Esophagus muscularis mucosa (tissue), 4 donors: ENCODE measurements around the gene PLPPR1. TPM values are rescaled to one million over a fixed set of nuclear protein-coding genes. Genes with fewer than 3 reads are reported as not detected.
"Not testable (repeated sequence)": the region's sequence is repeated elsewhere in the genome, so short reads cannot be mapped to it uniquely, and the experiment has no call there.

Experiments used
- DNase-seq: peaks from one replicate; pipeline ENCODE4 v3.0.0-alpha.2; 2017; ENCODE audit errors: extremely low spot score
- H3K27ac ChIP-seq, 4 donors: fragments of 200-600 bp; sonication (generic); replicated peaks in 1 of 4; 1 replicate in 3 of 4; 2 replicates in 1 of 4; pipeline ENCODE4 v1.5.1; 2016 to 2019; ENCODE audit warnings: mild to moderate bottlenecking in 1 of 4
- H3K27me3 ChIP-seq, 4 donors: fragments of 200-600 bp; sonication (generic); one replicate each; pipeline versions ENCODE4 v1.5.1 to v1.6.0; 2016 to 2019
- H3K36me3 ChIP-seq, 4 donors: fragments of 200-600 bp; sonication (generic); one replicate each; pipeline ENCODE4 v1.5.1; 2016 to 2019
- H3K4me1 ChIP-seq, 4 donors: fragments of 200-600 bp; sonication (generic); one replicate each; pipeline ENCODE4 v1.5.1; 2016 to 2019
- H3K4me3 ChIP-seq, 4 donors: fragments of 200-600 bp; sonication (generic); 1 replicate in 2 of 4; 2 replicates in 2 of 4; pipeline ENCODE4 v1.5.1; 2016 to 2019; ENCODE audit warnings: mild to moderate bottlenecking in 4 of 4, moderate library complexity in 1 of 4
- H3K9me3 ChIP-seq, 4 donors: fragments of 200-600 bp; sonication (generic); 1 replicate in 3 of 4; 2 replicates in 1 of 4; pipeline ENCODE4 v1.5.1; 2016 to 2019
- CTCF ChIP-seq, 3 experiments: fragments of 200-600 bp in 2 of 3; fragments of 450-650 bp in 1 of 3; sonication (generic) in 2 of 3; IDR thresholded peaks; one replicate each; pipeline ENCODE4 v1.5.1; 2017 to 2019; ENCODE audit warnings: antibody characterized with exemption in 3 of 3, mild to moderate bottlenecking in 2 of 3, moderate library complexity in 1 of 3
- EP300 ChIP-seq: sonication (generic); formaldehyde crosslinking; IDR thresholded peaks from one replicate; pipeline ENCODE4 v1.6.1; 2017; ENCODE audit warnings: antibody characterized with exemption
- POLR2A ChIP-seq: fragments of 450-650 bp; IDR thresholded peaks from one replicate; pipeline ENCODE4 v1.6.1; 2017; ENCODE audit warnings: antibody characterized with exemption, moderate library complexity, mild to moderate bottlenecking, low read depth
- POLR2AphosphoS5 ChIP-seq, 2 donors: sonication (generic); formaldehyde crosslinking; IDR thresholded peaks; one replicate each; pipeline ENCODE4 v1.6.1; 2017; ENCODE audit warnings: antibody characterized with exemption in 2 of 2
- WGBS: methylation state at CpG from one replicate; pipeline ENCODE4 v1.1.5; 2018; 5-methylcytosine and 5-hydroxymethylcytosine counted together
- intact Hi-C: fragments of 100-400 bp; cut with DNase I; formaldehyde crosslinking; loops from one replicate; pipeline ENCODE4 v1.15.1; 2023
- total RNA-seq, 4 donors: library from RNA; depleted of rRNA; stranded (reverse); fragments of >200 nt; gene quantifications; one replicate each; pipeline versions ENCODE4 v1.1.0 to v1.2.1, GENCODE V29; 2016

PLPPR1 gene
- total RNA-seq, 4 donors from 2014 or later = 0.19 to 0.99 (median 0.29) TPM; not detected in 1

- Histone ChIP-seq H3K9me3 (no peaks in the 10 kb centered on the region), H3K27ac (no peak overlapping the region), H3K4me1 (no peaks in the 10 kb centered on the region), H3K27me3 (peaks cover 0 to 14% (median 0%) of the 10 kb centered on the region in 4 donors), H3K4me3 (no peak overlapping the region), H3K36me3 (no peaks in the 10 kb centered on the region)
- WGBS = 66% methylated on average over 4 of the region's 4 CpGs
- TF ChIP-seq POLR2AphosphoS5 (IDR thresholded peaks at IDR 0.05) (no peak), POLR2A (no peak)
- DNase-seq = no peak
- intact Hi-C loops = no loop called here
These were observed 6.6 kb downstream of the PLPPR1 start for GRCh38 chr9:101035098-101035497.

DNA sequence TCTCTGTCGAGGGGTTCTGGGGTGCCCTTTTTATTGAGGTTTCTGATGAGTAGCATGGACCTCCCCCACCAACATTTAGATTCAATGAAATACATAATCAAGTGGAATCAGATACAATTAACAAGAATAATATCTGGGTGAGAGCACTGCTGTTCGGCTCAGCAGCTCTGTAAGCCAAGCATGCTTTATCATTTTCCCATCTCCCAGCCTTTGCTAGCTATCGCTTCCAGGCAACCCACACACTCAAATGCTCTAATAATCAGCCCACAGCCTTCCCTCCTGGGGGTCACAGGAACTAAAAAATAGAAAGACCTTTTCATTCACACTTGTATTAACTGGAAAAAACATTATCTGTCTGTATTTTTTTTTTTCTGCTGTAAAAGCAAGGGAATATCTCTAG is 8.9 kb downstream of the PLPPR1 start:
- H3K4me3 ChIP-seq = no peak overlapping the region
- no peak for DNase-seq
- no peaks in the 10 kb centered on the region for H3K36me3 ChIP-seq
- intact Hi-C loops = no loop called here
- H3K27me3 ChIP-seq = peaks cover 0 to 8% (median 0%) of the 10 kb centered on the region in 4 donors
- H3K27ac ChIP-seq = no peak overlapping the region
- WGBS = 32% methylated on average over 3 of the region's 3 CpGs
- H3K4me1 ChIP-seq = no peaks in the 10 kb centered on the region
- H3K9me3 ChIP-seq = no peaks in the 10 kb centered on the region
- TF ChIP-seq CTCF (IDR thresholded peaks at IDR 0.05) (no peak), EP300 (no peak), POLR2A (no peak), POLR2AphosphoS5 (IDR thresholded peaks at IDR 0.05) (no peak)

GRCh38 chr9:101038488-101038887 is 10.0 kb downstream of the PLPPR1 start:
- intact Hi-C loops = no loop called here
- Histone ChIP-seq H3K9me3 (no peaks in the 10 kb centered on the region), H3K27ac (no peak overlapping the region), H3K4me1 (no peaks in the 10 kb centered on the region), H3K27me3 (peaks cover 0 to 8% (median 0%) of the 10 kb centered on the region in 4 donors), H3K4me3 (no peak overlapping the region), H3K36me3 (no peaks in the 10 kb centered on the region)
- TF ChIP-seq EP300 (no peak), POLR2AphosphoS5 (IDR thresholded peaks at IDR 0.05) (no peak), POLR2A (no peak), CTCF (IDR thresholded peaks at IDR 0.05) (no peak)
- DNase-seq = no peak
- WGBS = 71% methylated on average over 4 of the region's 4 CpGs

GRCh38 chr9:101039581-101039980 is 11.1 kb downstream of the PLPPR1 start:
- H3K27me3 ChIP-seq, intact Hi-C loops, DNase-seq, H3K36me3 ChIP-seq, H3K9me3 ChIP-seq, H3K4me1 ChIP-seq, H3K4me3 ChIP-seq, H3K27ac ChIP-seq: not testable (repeated sequence)
- WGBS = 77% methylated on average over 7 of the region's 7 CpGs

DNA sequence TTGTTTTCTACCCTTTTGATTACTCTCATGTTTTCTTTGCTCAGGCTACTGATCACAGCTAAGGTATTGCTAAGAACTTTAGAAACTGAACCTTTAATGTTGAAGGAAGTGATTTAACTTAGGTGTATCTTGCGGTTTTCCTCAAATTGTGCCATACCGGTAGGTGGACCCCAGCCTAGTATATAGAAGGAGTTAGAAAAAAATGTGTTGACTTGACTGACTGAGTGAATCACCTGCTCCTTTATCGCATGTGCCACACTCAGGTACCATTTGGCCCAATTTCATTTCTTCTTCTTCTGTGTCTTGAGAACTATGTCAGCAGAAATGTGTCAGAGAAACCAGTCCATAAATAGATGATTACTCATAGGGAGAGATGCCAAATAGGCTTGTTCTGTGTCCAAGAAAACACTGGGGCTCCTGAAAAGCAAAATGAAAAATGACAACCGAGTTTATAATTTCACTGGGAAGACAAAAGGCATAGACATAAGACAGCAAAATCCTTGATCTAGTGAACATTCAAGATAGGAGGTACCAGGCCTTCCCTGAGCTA is 19.4 kb downstream of the PLPPR1 start:
- Histone ChIP-seq H3K9me3 (no peaks in the 10 kb centered on the region), H3K4me3 (no peak overlapping the region), H3K36me3 (no peaks in the 10 kb centered on the region), H3K27ac (no peak overlapping the region), H3K27me3 (no peaks in the 10 kb centered on the region), H3K4me1 (peaks cover 0 to 6% (median 1%) of the 10 kb centered on the region in 4 donors)
- WGBS = 70% methylated on average over 4 of the region's 4 CpGs
- no peak for DNase-seq
- no peak for TF ChIP-seq POLR2A
- TF ChIP-seq EP300 = no peak
- no peak for TF ChIP-seq CTCF (IDR thresholded peaks at IDR 0.05)
- no peak for TF ChIP-seq POLR2AphosphoS5 (IDR thresholded peaks at IDR 0.05)
- intact Hi-C loops = no loop called here

DNA sequence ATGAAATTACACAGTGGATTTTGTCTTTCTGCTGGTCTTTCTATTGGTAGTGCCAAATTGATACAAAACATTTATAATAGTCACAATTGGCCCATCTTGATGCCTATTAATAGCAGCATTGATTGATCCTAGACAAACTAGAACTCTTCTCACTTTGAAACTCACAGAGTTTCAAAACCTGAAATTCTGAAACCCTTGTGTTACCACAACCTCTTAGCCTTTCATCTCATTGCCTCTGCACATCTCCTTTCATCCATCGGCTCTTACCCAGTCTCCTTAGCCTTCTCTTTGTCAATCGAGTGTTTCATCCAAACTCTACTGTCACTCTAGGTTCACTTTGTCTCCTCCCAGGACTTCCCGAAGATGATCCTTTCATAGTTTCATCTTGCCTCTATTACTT is 22.1 kb downstream of the PLPPR1 start:
- Histone ChIP-seq H3K9me3 (no peaks in the 10 kb centered on the region), H3K27ac (no peak overlapping the region), H3K36me3 (no peaks in the 10 kb centered on the region), H3K4me3 (no peak overlapping the region), H3K27me3 (no peaks in the 10 kb centered on the region), H3K4me1 (peaks cover 0 to 6% (median 1%) of the 10 kb centered on the region in 4 donors)
- TF ChIP-seq POLR2A (no peak), POLR2AphosphoS5 (IDR thresholded peaks at IDR 0.05) (no peak), CTCF (IDR thresholded peaks at IDR 0.05) (no peak), EP300 (no peak)
- 88% methylated on average over 3 of the region's 3 CpGs for WGBS
- intact Hi-C loops = no loop called here
- no peak for DNase-seq
